HUES64 (cell line): Measurements from ENCODE around the gene GOLGA6B.
"Not testable (repeated sequence)": the region's sequence is repeated elsewhere in the genome, so short reads cannot be mapped to it uniquely, and the experiment has no call there.

Experiments
- H3K27ac ChIP-seq: 2 replicates; pipeline ENCODE4 v1.7.0; 2013; ENCODE audit warnings: low read depth, low read length, inconsistent platforms
- H3K27me3 ChIP-seq: 2 replicates; pipeline ENCODE4 v1.6.1; 2013; ENCODE audit warnings: mild to moderate bottlenecking, low read length; ENCODE audit not compliant: insufficient read depth
- H3K36me3 ChIP-seq: 2 replicates; pipeline ENCODE4 v1.6.1; 2013; ENCODE audit warnings: mild to moderate bottlenecking, low read length; ENCODE audit not compliant: insufficient read depth
- H3K4me1 ChIP-seq: 2 replicates; pipeline ENCODE4 v1.6.1; 2013; ENCODE audit warnings: mild to moderate bottlenecking, low read length, moderate library complexity; ENCODE audit not compliant: insufficient read depth
- H3K4me3 ChIP-seq: 2 replicates; pipeline ENCODE4 v1.5.1; 2013; ENCODE audit warnings: mild to moderate bottlenecking, low read length, moderate library complexity
- H3K9ac ChIP-seq: 2 replicates; pipeline ENCODE4 v1.6.1; 2013; ENCODE audit warnings: mild to moderate bottlenecking, low read depth, low read length
- H3K9me3 ChIP-seq: 2 replicates; pipeline ENCODE4 v1.6.1; 2013; ENCODE audit warnings: low read depth, low read length; ENCODE audit not compliant: insufficient read depth
- WGBS: fragments of 150-250, 120-280 bp; methylation state at CpG from one replicate; pipeline ENCODE4 v1.1.7; 2013; ENCODE audit warnings: missing lambda C conversion rate; 5-methylcytosine and 5-hydroxymethylcytosine counted together

GOLGA6B gene

DNA sequence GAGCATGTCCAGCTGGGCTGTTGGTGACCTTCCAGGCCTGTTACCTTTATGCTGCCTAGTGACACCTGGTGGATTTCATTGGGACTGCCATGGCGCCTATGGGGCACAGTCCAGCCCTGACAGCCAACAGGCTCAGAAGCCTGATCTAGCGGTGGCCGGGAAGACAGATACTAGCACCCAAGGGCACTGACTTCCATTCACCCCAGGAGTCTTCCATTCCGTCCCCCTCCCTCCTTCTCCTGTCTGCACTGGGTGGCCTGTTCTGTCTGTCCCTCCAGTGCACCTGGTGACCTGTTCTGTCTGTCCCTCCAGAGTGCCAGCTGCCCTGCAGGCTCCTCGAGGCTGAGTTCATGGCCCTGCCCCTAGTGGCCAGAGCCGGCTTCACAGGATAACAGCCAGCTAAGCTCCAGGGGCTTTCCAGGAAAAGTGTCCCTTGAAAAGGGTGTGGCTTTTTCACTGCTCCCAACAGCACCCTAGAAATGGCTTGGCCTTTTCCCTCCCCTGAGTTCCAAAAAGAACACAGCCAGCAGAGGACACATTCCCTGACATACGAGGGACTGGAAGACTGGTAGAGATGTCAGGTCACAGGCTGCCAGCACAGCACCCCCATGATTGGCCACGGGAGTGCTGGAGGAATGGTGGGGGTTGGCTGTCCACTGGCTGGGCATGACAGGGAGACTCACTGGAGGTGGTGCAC, 16.3 kb downstream of the GOLGA6B start:
- peaks cover 11% of the 10 kb centered on the region for H3K4me1 ChIP-seq
- H3K4me3 ChIP-seq, result peak overlapping the region; percentile 38
- H3K9ac ChIP-seq, H3K9me3 ChIP-seq, H3K27me3 ChIP-seq, H3K36me3 ChIP-seq: not testable (repeated sequence)
- 7% methylated on average over 8 of the region's 8 CpGs for whole genome bisulfite sequencing
- peak overlapping the region; percentile 53; the same call in 1 of the 2 replicates for H3K27ac ChIP-seq

DNA sequence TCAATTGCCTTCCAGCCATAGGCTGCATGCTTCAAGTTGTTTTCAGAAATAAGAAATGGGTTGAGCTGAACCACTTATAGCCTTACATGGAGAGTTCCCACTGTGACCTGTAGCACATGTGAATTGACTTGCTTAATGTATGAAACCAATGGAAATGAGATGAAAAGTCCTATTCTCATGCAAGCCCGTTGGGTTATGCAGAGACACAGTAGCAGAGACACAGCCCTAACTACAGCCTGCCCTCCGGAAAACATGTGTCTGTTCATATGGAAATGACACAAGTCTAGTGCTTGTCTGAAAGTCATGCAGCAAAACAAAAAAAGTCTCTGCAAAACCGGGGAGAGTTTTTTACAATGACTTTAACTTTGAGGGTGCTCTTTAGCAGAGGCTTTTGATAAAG, 17.0 kb downstream of the GOLGA6B start:
- no peaks in the 10 kb centered on the region for H3K36me3 ChIP-seq
- H3K4me1 ChIP-seq, result peaks cover 11% of the 10 kb centered on the region
- H3K27ac ChIP-seq, result peak overlapping the region; percentile 53; the same call in 1 of the 2 replicates
- 9% methylated on average over 3 of the region's 3 CpGs for WGBS
- H3K9ac ChIP-seq, result no peak overlapping the region
- H3K9me3 ChIP-seq, result no peaks in the 10 kb centered on the region
- no peaks in the 10 kb centered on the region for H3K27me3 ChIP-seq
- peak overlapping the region; percentile 38; the same call in 1 of the 2 replicates for H3K4me3 ChIP-seq

DNA sequence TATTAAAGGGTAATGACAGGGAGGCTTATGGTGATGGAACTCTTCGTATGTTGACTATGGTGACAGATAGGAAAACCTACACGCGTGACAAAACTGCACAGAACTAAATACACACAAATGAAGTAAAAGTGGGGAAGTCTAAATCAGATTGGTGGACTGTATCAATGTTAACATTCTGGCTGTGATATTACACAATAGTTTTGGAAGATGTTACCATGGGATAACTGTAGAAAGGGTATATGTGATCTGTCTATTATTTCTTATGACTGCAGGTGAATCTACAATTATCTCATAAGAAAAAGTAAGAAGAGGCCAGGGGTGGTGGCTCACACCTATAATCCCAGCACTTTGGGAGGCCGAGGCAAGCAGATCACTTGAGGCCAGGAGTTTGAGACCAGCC, 22.3 kb downstream of the GOLGA6B start:
- Histone ChIP-seq H3K4me3 (no peak overlapping the region), H3K27me3 (peaks cover 3% of the 10 kb centered on the region; the same call in 1 of the 2 replicates), H3K27ac (no peak overlapping the region), H3K4me1 (peaks cover 2% of the 10 kb centered on the region; the same call in 1 of the 2 replicates), H3K9me3 (no peaks in the 10 kb centered on the region), H3K36me3 (no peaks in the 10 kb centered on the region), H3K9ac (no peak overlapping the region)
- WGBS, result 86% methylated on average over 2 of the region's 4 CpGs

GRCh38 chr15:72680931-72681330, 26.4 kb downstream of the GOLGA6B start:
- H3K27me3 ChIP-seq, result peaks cover 3% of the 10 kb centered on the region; the same call in 1 of the 2 replicates
- WGBS, result 63% methylated on average over 3 of the region's 3 CpGs
- H3K4me3 ChIP-seq, result no peak overlapping the region

DNA sequence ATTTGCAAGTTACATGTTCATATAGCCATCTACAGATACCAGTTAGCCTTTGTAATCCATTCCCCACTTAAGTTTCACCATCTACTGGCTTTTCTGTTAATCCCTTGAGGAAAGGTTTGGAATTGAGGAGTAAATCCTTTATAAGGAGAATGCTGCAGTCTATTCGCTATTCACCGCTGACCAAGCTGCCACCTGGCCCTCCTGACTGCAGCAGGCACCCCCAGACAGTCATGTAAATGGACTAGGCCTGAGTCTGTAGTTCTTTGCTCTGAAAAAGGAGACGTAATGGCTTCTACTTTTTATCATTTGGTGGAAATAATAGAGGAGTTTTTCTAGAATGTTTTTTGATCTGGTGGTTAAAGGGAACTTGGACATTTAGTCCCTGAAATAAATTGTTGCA, 28.3 kb downstream of the GOLGA6B start:
- Histone ChIP-seq H3K4me3 (no peak overlapping the region), H3K4me1 (peaks cover 7% of the 10 kb centered on the region)
- WGBS, result 93% methylated on average over 3 of the region's 3 CpGs

More at GRCh38 chr15:72680931-72681330, 26.4 kb downstream of the GOLGA6B start:
- Histone ChIP-seq H3K4me1 (peaks cover 5% of the 10 kb centered on the region), H3K27ac (no peak overlapping the region), H3K36me3 (no peaks in the 10 kb centered on the region), H3K9ac (no peak overlapping the region), H3K9me3 (no peaks in the 10 kb centered on the region)

GRCh38 chr15:72685301-72685924, 30.9 kb downstream of the GOLGA6B start:
- WGBS, result 37% methylated on average over 23 of the region's 23 CpGs
- peaks cover 7% of the 10 kb centered on the region for H3K4me1 ChIP-seq

More for the DNA sequence above, 28.3 kb downstream of the GOLGA6B start:
- H3K27ac ChIP-seq, result no peak overlapping the region
- peaks cover 3% of the 10 kb centered on the region; the same call in 1 of the 2 replicates for H3K27me3 ChIP-seq
- no peak overlapping the region for H3K9ac ChIP-seq
- no peaks in the 10 kb centered on the region for H3K36me3 ChIP-seq
- H3K9me3 ChIP-seq, result no peaks in the 10 kb centered on the region

DNA sequence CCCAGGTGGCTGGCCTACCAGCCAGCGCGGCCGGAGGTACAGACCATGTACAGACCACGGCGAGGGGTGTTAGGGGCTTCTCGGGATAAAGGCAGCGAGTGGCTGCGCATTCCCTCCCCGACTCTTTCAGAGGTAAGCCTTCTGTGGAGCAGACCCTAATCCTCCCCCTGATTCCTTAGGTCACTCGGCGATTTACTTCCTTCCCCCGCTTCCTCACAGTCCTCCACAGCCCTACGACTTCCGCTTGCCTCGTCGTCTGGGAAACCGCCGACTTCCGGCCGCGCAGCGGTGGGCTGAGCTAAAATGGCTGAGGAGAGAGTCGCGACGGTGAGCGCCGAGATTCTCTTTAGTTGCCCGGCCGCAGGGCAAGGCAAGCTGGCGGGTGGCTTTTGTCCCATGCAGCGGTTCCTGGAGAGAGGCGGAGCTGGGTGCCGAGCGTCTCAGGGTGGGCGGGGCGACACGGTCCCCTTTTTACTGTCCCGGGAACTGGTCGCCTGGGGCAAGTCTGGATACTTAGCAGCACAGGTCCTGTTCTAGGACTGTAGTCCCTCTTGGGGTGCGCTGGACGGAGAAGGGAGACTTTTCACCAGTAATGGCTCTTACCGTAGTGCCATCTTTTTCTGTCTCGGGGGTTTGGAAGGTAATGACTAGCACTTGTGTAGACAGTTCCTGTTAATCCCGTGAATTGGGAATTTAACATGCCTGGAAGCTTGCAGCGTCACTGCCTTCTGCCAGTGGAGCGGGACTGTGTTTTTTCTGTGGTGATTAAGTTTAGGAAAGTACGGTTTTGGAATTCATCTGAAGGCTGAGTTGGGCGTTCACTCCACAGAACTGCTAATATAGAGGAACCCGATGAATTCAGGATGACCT, 31.7 kb downstream of the GOLGA6B start, which contains the start of the genes BBS4 and HIGD2B:
Gene BBS4, plus strand, starts transcription at position 283 of the 870 bp plus-strand sequence. Its CDS starts 21 bp downstream, at position 304.
Gene HIGD2B, minus strand, starts transcription at position 258 of the 870 bp plus-strand sequence. CDS start 9,808 bp downstream, outside the sequence.
- H3K27ac ChIP-seq, result peak within 1 kb of the TSS; percentile 85
- peak within 1 kb of the TSS; percentile 86 for H3K9ac ChIP-seq
- H3K4me3 ChIP-seq, result peak within 1 kb of the TSS; percentile 91
- under 1% methylated on average over 49 of the region's 49 CpGs for WGBS
- no peaks in the 10 kb centered on the region for H3K9me3 ChIP-seq
- peaks cover 7% of the 10 kb centered on the region for H3K4me1 ChIP-seq
- no peaks in the 10 kb centered on the region for H3K36me3 ChIP-seq
- no peaks in the 10 kb centered on the region for H3K27me3 ChIP-seq

More at GRCh38 chr15:72685301-72685924, 30.9 kb downstream of the GOLGA6B start:
- peak overlapping the region; percentile 86 for H3K9ac ChIP-seq
- H3K9me3 ChIP-seq, result no peaks in the 10 kb centered on the region
- peak overlapping the region; percentile 91 for H3K4me3 ChIP-seq
- H3K36me3 ChIP-seq, result no peaks in the 10 kb centered on the region
- H3K27me3 ChIP-seq, result no peaks in the 10 kb centered on the region
- H3K27ac ChIP-seq, result peak overlapping the region; percentile 85

- H3K9ac ChIP-seq, result no peak overlapping the region
- no peak overlapping the region for H3K4me3 ChIP-seq
- H3K27ac ChIP-seq, result no peak overlapping the region
- no peaks in the 10 kb centered on the region for H3K9me3 ChIP-seq
- H3K27me3 ChIP-seq, result no peaks in the 10 kb centered on the region
- no peaks in the 10 kb centered on the region for H3K36me3 ChIP-seq
- H3K4me1 ChIP-seq, result peaks cover 7% of the 10 kb centered on the region
- WGBS, result 99% methylated on average over 5 of the region's 5 CpGs
These were observed 34.2 kb downstream of the GOLGA6B start for GRCh38 chr15:72688697-72689096.

GRCh38 chr15:72690938-72691337, 36.4 kb downstream of the GOLGA6B start:
- Histone ChIP-seq H3K9me3 (no peaks in the 10 kb centered on the region), H3K4me3 (no peak overlapping the region), H3K27ac (no peak overlapping the region), H3K9ac (no peak overlapping the region), H3K4me1 (peaks cover 3% of the 10 kb centered on the region; the same call in 1 of the 2 replicates), H3K27me3 (no peaks in the 10 kb centered on the region), H3K36me3 (no peaks in the 10 kb centered on the region)
- 92% methylated on average over 4 of the region's 5 CpGs for WGBS

- no peaks in the 10 kb centered on the region for H3K4me1 ChIP-seq
- H3K27me3 ChIP-seq, result no peaks in the 10 kb centered on the region
- H3K9ac ChIP-seq, result no peak overlapping the region
- H3K36me3 ChIP-seq, result no peaks in the 10 kb centered on the region
- WGBS, result 97% methylated on average over 5 of the region's 5 CpGs
- H3K27ac ChIP-seq, result no peak overlapping the region
- H3K4me3 ChIP-seq, result no peak overlapping the region
- no peaks in the 10 kb centered on the region for H3K9me3 ChIP-seq
These were observed 44.4 kb downstream of the GOLGA6B start for GRCh38 chr15:72698938-72699337.
